Head of caudate nucleus (tissue), 42 donors: ENCODE measurements around the gene TMEM117.

Experiments used
- DNase-seq, 42 donors: peaks; one replicate each; pipeline versions ENCODE4 v3.0.0 to v3.0.0-alpha.2; 2020 to 2021; ENCODE audit warnings: mixed read lengths in 7 of 42
- intact Hi-C: fragments of 100-400 bp; cut with DNase I; formaldehyde crosslinking; loops from one replicate; pipeline ENCODE4 v1.15.0; 2022

The TMEM117 gene

GRCh38 chr12:43835656-43836474 lies at the start of gene TMEM117:
Gene TMEM117 (plus strand): TSS chr12:43836081.
- peak; percentile 28 to 83 (median 67) for DNase-seq
- intact Hi-C loops = no loop called here

DNA sequence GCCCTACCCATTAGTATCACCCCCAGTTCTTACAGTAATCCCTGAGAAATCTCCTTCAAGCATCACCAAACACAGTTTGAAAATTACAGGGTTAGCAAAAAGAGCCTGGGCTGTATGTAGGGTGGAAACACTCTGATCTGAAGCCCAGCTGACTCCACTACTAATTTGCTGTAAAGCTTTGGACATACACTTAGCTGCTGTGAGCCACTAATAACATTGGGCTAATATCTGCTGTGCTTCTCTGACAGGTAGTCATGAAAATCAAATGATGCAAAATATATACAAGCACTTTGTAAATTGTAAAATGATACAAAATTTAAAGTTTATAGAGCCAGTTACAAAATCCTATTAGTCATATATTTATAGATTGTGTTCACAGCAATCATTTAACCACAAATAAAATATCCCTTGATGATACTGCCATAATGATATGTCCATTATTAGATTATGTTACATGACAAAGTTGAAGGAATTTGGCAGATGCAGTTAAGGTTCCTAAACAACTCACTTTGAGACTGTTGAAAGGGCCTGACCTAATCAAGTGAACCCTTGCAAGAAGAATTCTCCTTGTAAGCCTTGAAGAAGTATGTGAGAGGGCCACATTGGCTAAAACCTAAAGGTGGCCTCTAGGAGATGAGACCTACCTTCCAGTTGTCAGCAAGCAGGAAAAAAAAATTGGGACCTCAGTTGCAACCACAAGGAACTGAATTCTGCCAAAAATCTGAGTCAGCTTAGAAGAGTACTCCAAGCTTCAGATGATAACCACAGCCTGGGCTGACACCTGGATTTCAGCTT lies 48.8 kb upstream of the TMEM117 start:
- intact Hi-C loops = no loop called here
- no peak for DNase-seq

- intact Hi-C loops = no loop called here
- DNase-seq = no peak
Observed at GRCh38 chr12:43789941-43790340, 45.9 kb upstream of the TMEM117 start.

GRCh38 chr12:43795716-43796280 lies 40.1 kb upstream of the TMEM117 start:
- intact Hi-C loops = no loop called here
- no peak for DNase-seq

DNA sequence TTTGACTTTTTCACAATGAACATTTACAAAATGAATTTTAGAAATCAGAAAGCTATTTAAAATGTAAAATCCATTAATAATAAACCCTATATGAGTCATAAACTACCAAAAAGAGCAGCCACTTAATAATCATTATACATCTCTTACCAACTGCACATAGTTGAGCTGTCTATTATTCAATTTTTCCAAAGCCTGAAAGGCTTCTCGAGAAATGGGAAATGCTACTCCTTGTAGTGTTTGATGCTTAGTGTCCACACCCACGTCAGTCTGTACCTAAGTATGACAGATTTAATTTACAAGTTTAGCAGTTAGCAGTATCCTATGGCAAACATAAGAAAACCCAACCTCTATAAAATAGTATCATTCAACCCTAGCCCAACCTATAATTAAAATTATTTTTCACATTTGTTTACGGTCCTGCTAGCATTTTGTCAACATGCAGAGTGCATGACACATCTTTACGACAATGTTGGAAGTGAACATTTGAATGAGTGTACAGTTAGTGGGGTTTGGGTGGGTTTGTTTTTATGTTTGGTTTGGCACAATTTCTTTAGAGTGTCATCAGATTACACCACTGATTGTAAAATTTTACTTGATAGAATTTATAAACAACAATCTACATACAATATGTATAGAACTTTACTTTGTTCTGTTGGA lies 38.2 kb upstream of the TMEM117 start:
- DNase-seq = no peak
- intact Hi-C loops = no loop called here

- no peak for DNase-seq
- intact Hi-C loops = loop anchor here (5.0 kb wide), 1 partner anchor 48 kb away; the partner anchor contains the start of genes IRAK4 and PUS7L
Observed at GRCh38 chr12:43805149-43805859, 30.6 kb upstream of the TMEM117 start.

GRCh38 chr12:43805860-43806736 lies 29.8 kb upstream of the TMEM117 start, which contains the start of gene TWF1:
Gene TWF1 (minus strand): TSS chr12:43806317. CDS start chr12:43806245, 72 bp downstream.
- peak; percentile 66 to 94 (median 89) for DNase-seq
- intact Hi-C loops = loop anchor here (5.0 kb wide), 1 partner anchor 49 kb away; the partner anchor contains the start of genes IRAK4 and PUS7L

- intact Hi-C loops = loop anchor here (5.0 kb wide), 1 partner anchor 49 kb away; the partner anchor contains the start of genes IRAK4 and PUS7L
Observed at GRCh38 chr12:43806737-43807072, 29.2 kb upstream of the TMEM117 start.

GRCh38 chr12:43807386-43807785 lies 28.5 kb upstream of the TMEM117 start:
- no peak for DNase-seq
- intact Hi-C loops = loop anchor here (5.0 kb wide), 1 partner anchor 50 kb away; the partner anchor contains the start of genes IRAK4 and PUS7L

More at GRCh38 chr12:43806737-43807072, 29.2 kb upstream of the TMEM117 start:
- no peak for DNase-seq

DNA sequence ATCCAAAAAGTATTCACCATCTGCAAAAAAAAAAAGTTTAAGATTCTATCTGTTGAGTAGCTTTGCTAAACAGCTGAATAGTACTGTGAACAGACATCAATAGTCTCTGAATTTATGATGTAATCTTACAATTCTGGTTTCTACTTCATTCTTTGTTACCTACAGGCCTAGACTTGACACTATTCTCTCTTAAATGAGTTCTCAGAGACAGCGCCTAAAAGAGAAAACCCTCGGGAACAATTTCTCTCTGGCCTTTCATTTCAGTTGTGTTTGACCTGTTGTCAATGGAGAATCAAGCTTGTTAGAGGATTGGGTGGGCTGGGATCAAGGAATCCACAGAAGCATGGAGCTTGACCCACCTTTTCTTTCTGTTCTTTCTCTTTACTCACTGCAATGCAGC lies 23.8 kb upstream of the TMEM117 start:
- intact Hi-C loops = no loop called here
- no peak for DNase-seq

- intact Hi-C loops = no loop called here
- DNase-seq = peak in 10 of 42 donors; percentile 13 to 58 (median 38)
Observed at GRCh38 chr12:43812926-43813325, 23.0 kb upstream of the TMEM117 start.

- intact Hi-C loops = no loop called here
- no peak for DNase-seq
Observed at GRCh38 chr12:43815416-43815815, 20.5 kb upstream of the TMEM117 start.

- DNase-seq = no peak
- intact Hi-C loops = no loop called here
Observed at GRCh38 chr12:43816168-43816567, 19.7 kb upstream of the TMEM117 start.

- intact Hi-C loops = no loop called here
- DNase-seq = no peak
Observed at GRCh38 chr12:43824207-43824775, 11.6 kb upstream of the TMEM117 start.

DNA sequence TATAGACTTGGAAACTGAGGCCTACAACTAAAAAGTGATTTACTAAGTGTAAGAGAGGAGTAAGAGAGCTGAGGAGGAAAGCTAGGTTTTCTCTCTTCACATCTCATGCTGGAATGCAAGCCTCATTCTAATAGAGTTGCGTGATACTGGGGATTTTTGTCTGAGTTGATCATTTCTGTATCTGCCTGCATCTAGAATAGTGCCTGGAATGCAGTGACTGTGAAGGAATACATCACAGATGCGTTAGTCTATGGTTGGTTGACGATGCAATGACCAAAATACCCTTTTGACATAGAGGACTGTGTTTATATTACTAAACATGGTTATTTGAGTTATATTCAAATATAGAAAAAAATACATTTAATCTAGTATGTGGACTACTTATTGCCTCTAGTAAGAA lies 9.2 kb upstream of the TMEM117 start:
- intact Hi-C loops = no loop called here
- no peak for DNase-seq

DNA sequence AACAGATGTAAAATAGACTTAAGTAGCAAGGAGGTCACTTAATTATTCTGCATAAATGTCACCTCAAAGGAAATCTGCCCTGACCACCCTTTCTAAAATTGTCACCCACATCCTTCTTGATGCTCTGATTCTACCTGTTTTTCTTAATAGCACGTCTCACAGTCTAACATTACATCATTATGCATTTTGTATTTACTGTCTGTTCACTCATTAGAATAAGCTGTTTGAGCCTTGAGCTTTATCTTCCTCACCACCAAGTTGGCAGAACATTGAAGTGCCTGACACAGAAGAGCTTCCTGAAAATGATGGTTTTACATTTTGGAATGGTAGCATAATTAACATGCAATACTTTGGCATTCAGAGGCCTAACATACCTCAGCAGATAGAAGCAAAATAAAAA lies 8.8 kb upstream of the TMEM117 start:
- no peak for DNase-seq
- intact Hi-C loops = no loop called here

DNA sequence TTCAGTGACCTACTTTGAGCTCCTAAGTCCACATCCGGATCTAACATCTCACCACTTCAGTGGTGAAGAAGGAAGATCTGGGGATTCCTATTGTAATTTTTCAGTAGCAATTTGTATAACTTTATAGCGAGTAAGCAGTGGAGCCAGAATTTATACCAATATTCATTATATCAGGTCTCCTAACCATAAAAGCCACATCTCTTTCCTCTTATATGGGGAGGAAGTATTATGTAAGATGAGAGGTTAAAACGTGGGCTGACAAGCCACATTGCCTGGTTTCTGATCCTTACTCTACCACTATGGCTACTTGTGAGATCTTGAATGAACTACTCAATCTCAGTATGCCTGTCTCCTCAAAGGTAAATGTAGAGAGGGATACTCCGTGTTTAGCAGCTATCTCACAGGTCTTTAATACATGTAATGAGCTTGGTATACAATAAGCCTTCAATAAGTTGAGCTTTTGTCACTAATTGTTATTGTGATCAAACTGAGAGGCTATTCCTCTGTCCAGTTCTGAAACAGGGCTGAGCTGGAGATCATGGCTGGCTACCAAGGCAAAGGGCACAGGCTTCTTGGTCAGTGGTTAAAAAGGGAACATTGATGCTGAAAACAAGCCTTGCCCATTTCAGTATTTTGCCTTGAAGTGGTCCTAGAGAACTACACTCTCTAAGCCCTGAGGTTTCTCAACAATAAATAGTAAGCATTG lies 3.3 kb upstream of the TMEM117 start:
- intact Hi-C loops = no loop called here
- no peak for DNase-seq
